ENCODE measurements around the gene SET.
"Not testable (repeated sequence)": the region's sequence is repeated elsewhere in the genome, so short reads cannot be mapped to it uniquely, and the experiment has no call there.

Gene SET

GRCh38 chr9:128689293-128689774, 312 bp downstream of the SET start:
- DNase-seq, result peak; percentile 42 to 47

DNA sequence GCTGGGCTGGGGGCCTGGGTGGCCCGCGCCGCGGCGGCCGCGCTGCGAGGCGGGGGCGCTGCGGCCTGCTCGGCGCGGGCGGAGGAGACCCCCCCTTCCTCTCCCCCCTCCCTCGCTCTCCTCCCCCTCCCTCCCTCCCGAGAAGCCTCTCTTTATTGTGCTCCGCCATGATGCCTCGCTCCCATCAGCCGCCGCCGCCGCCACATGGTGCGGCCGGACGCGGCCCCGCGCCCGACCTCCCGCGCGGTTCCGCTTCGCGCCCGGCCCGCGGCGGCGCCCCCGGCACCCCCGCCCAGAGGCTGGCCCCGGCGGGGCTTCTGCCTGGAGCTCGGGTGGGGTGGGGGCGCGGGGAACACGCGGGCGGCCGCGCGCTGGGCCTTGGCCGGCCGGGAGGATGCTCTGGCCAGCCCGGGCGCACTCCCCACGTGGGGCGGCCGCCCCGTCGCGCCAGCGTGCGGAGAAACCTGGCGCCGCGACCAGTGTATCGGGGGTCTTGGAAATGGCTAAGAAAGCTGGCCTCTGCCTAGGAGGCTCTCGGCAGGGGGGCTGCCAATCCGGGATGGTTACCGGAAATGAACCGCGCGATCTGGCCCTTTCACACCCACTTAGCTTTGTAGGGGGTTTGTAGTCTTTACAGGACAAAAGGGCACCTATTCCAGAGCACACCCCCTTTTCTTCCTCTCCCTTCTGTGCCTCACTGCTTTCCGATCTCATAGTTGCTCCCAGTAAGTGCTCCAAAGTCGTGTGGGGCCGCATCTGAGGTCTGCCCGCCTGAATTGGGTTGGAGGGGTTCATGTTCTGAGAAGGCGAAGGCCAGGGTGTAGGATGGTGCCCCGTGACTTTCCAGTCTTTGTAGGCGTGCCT, 1.0 kb downstream of the SET start:
- DNase-seq, result peak; percentile 52 to 60

DNA sequence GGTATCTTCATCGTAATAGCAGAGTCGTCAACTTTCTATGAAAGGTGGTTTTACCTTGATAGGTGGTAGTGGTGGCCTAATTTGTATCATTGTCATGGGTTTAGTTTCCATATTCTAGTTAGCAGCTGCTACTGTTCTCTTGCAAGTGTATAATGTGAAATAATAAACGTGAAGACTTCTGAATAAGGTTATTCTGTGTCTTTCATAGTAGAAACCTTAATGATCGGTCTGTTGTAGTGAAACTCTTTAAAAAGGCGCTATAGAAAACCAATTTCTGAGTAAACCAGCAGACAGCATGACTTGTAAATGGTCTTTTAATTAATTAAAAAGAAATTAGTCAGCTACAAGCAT, 1.6 kb downstream of the SET start:
- no peak for DNase-seq

- DNase-seq, result not testable (repeated sequence)
Measured at GRCh38 chr9:128693738-128694137, 4.7 kb downstream of the SET start.

DNA sequence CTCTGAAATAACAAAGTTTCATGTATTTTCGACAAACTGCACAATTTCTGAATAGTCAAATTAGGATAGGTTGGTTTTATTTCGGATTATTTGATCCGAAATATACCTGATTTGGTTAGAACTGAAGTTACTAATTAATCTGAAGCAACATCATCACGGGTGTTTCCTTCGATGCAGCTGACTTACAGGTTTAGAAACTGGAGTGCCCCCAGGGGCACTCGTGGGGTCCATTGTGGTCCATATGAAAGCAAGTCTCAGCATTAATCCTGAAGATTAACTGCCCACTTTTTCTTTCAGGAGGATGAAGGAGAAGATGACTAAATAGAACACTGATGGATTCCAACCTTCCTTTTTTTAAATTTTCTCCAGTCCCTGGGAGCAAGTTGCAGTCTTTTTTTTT, 5.3 kb downstream of the SET start:
- no peak for DNase-seq

DNA sequence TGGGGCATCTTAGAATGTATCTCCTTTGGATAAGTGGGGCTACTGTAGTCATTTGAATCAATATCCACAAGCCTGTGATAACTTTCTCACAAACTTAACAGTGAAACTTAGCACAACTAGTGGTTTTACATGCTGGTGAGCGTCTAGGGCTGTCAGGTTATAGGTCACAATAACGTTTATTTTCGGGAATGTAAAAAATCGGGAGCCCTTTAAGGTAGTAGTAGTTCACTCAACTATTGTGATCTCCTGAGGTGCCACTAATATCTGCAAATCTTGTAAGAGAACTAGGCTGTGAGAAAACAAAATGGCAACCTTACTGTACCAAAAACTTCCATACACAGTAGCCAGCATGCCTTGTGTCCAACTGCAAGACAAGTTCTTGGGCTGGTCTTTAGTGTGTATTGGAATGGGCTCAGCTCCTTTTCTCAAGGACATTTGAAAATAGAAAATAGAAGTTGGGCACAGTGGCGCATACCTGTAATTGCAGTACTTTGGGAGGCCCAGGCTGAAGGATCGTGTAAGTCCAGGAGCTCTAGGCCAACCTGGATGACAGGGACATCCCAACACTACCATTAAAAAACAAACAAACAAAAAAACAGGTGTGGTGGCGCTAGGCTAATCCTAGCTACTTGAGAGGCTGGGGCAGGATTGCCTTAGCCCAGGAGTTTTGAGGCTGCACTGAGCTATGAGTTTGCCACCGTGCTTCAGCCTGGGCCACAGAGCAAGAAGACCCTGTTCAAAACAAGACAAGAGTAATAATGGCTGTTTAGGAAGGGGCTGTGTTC, 8.1 kb downstream of the SET start:
- no peak for DNase-seq

DNA sequence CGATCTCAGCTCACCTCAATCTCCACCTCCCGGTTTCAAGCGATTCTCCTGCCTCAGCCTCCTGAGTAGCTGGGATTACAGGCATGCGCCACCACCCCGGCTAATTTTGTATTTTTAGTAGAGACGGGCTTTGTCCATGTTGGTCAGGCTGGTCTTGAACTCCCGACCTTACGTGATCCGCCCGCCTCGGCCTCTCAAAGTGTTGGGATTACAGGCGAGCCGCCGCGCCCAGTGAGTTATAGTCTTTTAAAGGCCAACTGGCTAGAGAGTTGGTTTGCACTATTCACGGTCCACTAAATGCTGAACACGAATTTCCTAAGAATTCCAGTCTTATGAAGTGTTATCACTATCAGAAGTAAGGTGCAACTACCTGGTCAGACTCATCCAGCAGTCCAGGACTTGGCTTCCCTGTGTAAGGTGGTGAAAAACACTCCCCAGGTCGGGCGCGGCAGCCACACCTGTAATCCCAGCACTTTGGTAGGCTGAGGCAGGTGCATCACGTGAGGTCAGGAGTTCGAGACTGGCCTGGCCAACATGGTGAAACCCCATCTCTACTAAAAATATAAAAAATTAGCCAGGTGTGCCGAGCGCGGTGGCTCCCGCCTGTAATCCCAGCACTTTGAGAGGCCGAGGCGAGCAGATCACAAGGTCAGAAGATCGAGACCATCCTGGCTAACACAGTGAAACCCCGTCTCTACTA, 10.2 kb downstream of the SET start:
- DNase-seq, result not testable (repeated sequence)

DNA sequence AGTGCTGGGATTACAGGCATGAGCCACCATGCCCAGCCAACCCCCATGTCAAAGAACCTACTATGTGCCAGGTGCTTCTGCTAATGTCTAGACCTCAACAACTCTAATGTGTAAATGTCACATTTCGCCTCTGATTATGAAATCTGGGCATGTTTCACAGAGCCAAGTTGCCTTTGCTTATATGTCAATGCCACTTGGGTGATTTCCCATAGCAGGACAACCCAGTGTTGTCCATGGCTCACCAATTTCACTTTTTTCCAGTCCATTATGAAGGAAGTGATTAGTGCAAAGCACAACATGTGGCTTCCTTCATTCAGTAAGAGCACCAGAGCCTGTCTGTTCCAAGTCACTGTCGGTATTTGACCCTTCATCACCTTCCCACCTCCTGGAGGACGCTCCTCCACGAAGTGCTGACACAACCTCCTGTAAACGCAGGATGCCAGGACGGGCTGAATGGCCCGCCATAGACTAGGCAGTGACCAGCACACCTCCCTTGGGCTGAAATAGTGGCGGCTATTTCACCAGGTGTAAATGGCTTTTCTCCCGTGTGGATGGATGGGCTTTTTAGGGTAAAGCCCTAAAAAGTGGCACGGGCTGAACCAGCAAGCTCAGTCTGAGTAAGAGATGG, 12.3 kb downstream of the SET start:
- no peak for DNase-seq

- DNase-seq, result peak; percentile 80
Measured at GRCh38 chr9:128702445-128702948, 13.5 kb downstream of the SET start, which contains the start of gene PKN3. PKN3 (plus strand) TSS chr9:128702503; CDS start chr9:128702916, 413 bp downstream.

GRCh38 chr9:128702949-128703615, 14.1 kb downstream of the SET start:
- peak in 1 of 2 experiments; percentile 17 for DNase-seq

DNA sequence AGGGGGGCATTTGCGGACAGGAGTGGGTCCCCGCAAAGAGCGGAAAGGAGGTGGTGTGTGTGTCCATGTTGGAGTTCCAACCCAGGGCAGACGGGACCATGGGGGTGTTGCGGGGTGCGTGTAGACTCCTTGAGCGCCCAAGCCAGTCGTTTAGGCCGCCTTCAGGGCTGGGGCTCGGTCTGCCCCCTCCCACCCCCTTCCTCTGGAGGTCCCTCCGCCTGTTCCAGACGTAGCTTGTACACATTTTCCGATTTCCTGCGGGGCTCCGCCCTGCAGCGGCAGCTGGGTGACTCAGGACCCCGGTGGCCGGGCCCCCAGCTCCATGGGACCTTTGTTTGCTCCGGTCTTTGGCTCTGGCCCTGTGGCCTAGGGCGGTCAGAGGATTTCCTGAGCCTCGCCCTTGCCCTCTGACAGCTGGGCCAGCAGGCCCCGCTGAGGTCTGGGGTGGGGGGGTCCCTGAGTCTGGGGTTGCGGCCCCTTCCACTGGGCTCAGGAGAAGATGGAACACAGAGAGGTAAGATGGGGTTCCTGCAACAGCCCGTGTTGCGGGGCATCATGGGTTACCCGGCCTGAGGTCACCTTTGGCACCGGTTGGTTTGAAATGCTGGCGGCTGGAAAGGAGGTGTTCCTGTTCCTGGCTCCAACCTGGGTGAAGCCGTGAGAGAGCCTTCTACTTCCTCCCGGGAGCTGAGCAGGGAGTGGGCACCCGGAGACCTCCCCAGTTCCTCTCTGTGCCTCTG, 14.8 kb downstream of the SET start:
- no peak for DNase-seq

DNA sequence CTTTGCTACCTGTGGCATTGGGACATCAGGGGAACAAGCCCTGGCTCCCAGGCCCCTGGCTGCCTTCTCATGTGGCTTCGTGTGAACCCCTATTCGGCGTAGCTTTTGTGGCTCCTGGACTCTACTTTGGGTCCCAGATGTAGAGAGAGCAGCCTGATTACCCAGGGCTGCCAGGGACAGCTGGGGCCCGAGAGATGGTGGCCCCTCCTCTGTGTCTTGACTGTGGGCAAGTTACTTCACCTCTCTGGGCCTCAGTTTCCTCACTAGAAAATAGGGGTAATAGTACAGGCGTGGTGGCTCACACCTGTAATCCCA, 15.3 kb downstream of the SET start:
- DNase-seq, result no peak

GRCh38 chr9:128705051-128705965, 16.3 kb downstream of the SET start:
- DNase-seq, result no peak

DNA sequence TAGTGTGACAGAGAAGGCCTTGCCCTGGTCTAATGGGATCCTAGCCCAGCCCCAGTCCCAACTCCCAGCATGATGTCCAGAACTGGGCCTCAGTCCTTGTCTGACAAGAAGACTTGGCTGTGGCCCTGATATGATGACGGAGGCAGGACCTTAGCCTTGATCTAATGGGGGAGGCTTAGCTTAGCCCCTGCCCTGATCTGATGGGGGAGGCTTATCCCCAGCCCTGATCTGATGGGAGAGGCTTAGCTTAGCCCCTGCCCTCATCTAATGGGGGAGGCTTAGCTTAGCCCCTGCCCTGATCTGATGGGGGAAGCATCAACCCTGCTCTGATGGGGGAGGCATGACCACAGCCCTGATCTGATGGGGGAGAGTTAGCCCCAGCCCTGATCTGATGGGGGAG, 17.0 kb downstream of the SET start:
- DNase-seq, result no peak

- DNase-seq, result no peak
Measured at GRCh38 chr9:128706671-128707381, 17.8 kb downstream of the SET start.

DNA sequence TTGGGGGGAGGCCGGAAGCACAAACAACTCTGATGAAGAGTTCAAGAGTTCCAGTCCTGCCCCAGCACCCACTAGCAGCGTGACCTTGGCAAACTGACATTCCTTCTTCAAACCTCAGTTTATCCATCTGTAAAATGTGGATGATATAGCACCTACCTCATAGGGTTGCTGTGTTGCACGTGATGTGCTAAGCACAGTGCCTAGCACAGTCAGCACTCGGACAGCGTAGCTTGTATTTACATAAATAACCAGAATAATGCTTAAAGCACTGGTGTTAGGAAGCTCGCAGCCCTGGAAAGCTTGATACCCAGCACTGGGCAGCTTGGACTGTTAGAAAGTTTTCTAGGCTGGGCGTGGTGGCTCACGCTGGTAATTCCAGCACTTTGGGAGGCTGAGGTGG, 18.4 kb downstream of the SET start:
- DNase-seq, result no peak

DNA sequence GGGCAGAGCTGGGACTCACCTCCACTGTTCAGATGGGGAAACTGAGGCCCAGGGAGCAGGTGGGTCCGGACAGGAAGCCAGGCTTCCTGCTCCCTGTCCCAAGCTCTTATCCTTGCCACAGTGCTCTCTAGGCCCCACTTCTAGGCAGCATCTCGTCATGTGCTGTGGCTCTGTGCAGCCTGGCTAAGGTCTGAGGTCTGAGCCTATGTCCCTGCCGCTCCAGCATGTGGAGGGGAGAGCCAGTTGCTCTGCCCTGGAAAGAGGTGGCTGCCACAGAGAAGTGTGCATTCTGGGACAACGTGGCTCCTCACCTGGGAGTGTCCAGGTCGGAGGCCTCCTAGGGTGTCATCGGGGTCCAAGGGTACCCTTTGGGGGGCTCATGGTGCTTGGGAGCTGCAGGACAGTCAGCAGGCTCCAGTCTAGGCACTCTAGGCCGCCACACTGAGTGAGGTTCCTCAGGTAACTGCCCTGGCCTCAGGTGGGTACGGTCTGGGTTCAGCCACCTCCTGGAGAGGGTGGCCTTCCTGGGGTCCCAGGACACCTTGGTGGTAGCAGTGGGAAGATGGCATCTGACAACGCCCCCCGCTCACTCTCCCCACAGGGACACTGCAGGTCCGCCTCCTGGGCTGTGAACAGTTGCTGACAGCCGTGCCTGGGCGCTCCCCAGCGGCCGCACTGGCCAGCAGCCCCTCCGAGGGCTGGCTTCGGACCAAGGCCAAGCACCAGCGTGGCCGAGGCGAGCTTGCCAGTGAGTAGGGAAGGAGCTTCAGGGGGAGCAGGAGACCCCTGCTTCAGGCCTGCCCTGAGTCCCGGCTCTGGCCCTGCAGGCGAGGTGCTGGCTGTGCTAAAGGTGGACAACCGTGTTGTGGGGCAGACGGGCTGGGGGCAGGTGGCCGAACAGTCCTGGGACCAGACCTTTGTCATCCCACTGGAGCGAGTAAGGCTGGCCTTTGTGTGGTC, 23.7 kb downstream of the SET start:
- DNase-seq, result no peak

GRCh38 chr9:128713411-128713780, 24.4 kb downstream of the SET start:
- DNase-seq, result no peak
